GM12878 (cell line): ENCODE measurements around the gene OLIG2.

ENCODE experiments used
- ATF7 ChIP-seq: fragments of 450-650 bp; IDR thresholded peaks from 2 replicates; pipeline ENCODE4 v1.6.1; 2016; ENCODE audit warnings: low read depth, mild to moderate bottlenecking
- BACH1 ChIP-seq: fragments of 450-650 bp; IDR thresholded peaks from 2 replicates; pipeline ENCODE4 v1.6.1; 2017; ENCODE audit warnings: mild to moderate bottlenecking, borderline replicate concordance
- CEBPB ChIP-seq, 2 experiments: fragments of 150-350 bp in 1 of 2; IDR thresholded peaks; 2 replicates each; pipeline ENCODE4 v1.6.1; 2012 to 2014; ENCODE audit warnings: low read depth in 2 of 2, low read length in 2 of 2, borderline replicate concordance in 1 of 2, inconsistent platforms in 1 of 2
- DPF2 ChIP-seq: fragments of 450-650 bp; IDR thresholded peaks from 2 replicates; pipeline ENCODE4 v1.6.1; 2017; ENCODE audit warnings: mild to moderate bottlenecking
- FOXK2 ChIP-seq: fragments of 450-650 bp; IDR thresholded peaks from 2 replicates; pipeline ENCODE4 v1.6.1; 2017; ENCODE audit warnings: mild to moderate bottlenecking, moderate library complexity
- MEF2A ChIP-seq: IDR thresholded peaks from 2 replicates; pipeline ENCODE4 v1.6.1; 2011; ENCODE audit warnings: low read depth, mild to moderate bottlenecking, low read length, moderate library complexity; ENCODE audit not compliant: insufficient read depth
- POLR2AphosphoS5 ChIP-seq: IDR thresholded peaks from 2 replicates; pipeline ENCODE4 v1.6.1; 2011; ENCODE audit warnings: mild to moderate bottlenecking, low read length, inconsistent platforms
- TF ChIP-seq, protein P1 (sequence below), 3 experiments: IDR thresholded peaks in 2 of 3; conservative IDR thresholded peaks in 1 of 3; 2 replicates each; pipeline ENCODE4 v1.5.1; 2011; ENCODE audit warnings: low read depth in 3 of 3, low read length in 3 of 3, mild to moderate bottlenecking in 3 of 3, control low read depth in 2 of 3, moderate library complexity in 2 of 3, inconsistent platforms in 1 of 3, mixed read lengths in 1 of 3; ENCODE audit not compliant: control insufficient read depth in 2 of 3, insufficient read depth in 1 of 3; ENCODE audit errors: extremely low read depth in 1 of 3
- TF ChIP-seq, protein P2 (sequence below): fragments of 450-650 bp; IDR thresholded peaks from 2 replicates; pipeline ENCODE4 v1.6.1; 2016; ENCODE audit warnings: mild to moderate bottlenecking, moderate library complexity, borderline replicate concordance
- TF ChIP-seq, protein P3 (sequence below): fragments of 450-650 bp; IDR thresholded peaks from 2 replicates; pipeline ENCODE4 v1.6.1; 2017; ENCODE audit warnings: mild to moderate bottlenecking, moderate library complexity

DNA sequence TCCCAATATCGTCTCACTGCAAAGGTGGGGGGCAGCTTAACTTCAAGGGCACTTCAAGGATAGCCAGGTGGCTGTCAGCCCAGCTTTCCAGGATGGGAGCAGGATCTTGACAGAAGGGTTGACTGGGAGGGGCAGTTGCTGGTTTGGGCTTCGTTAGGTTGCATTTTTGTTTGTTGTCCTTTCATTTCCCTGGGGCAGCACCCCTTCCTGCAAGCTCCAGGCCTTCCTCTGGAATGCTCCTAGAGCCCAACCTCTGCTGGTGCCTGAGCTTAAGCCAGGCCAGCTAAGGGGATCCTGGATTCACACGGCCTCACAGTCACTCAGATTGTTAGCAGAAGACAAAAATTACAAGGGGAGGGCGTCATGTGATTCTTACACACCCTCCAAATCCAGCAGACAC lies 4.1 kb upstream of the OLIG2 start:
- TF ChIP-seq FOXK2 (no peak), ATF7 (no peak), MEF2A (no peak), DPF2 (no peak), CEBPB (IDR thresholded peaks at IDR 0.05; ENCODE audit: borderline replicate concordance in 1 of 2, low read depth in 2 of 2, low read length in 2 of 2) (no peak), POLR2AphosphoS5 (no peak), BACH1 (no peak)
- TF ChIP-seq, protein P1, sequence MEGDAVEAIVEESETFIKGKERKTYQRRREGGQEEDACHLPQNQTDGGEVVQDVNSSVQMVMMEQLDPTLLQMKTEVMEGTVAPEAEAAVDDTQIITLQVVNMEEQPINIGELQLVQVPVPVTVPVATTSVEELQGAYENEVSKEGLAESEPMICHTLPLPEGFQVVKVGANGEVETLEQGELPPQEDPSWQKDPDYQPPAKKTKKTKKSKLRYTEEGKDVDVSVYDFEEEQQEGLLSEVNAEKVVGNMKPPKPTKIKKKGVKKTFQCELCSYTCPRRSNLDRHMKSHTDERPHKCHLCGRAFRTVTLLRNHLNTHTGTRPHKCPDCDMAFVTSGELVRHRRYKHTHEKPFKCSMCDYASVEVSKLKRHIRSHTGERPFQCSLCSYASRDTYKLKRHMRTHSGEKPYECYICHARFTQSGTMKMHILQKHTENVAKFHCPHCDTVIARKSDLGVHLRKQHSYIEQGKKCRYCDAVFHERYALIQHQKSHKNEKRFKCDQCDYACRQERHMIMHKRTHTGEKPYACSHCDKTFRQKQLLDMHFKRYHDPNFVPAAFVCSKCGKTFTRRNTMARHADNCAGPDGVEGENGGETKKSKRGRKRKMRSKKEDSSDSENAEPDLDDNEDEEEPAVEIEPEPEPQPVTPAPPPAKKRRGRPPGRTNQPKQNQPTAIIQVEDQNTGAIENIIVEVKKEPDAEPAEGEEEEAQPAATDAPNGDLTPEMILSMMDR (IDR thresholded peaks at IDR 0.05 in 2 of 3, conservative IDR thresholded peaks at IDR 0.05 in 1 of 3; ENCODE audit: control insufficient read depth in 2 of 3, extremely low read depth in 1 of 3, insufficient read depth in 1 of 3, low read depth in 3 of 3, low read length in 3 of 3), result no peak
- TF ChIP-seq, protein P2, sequence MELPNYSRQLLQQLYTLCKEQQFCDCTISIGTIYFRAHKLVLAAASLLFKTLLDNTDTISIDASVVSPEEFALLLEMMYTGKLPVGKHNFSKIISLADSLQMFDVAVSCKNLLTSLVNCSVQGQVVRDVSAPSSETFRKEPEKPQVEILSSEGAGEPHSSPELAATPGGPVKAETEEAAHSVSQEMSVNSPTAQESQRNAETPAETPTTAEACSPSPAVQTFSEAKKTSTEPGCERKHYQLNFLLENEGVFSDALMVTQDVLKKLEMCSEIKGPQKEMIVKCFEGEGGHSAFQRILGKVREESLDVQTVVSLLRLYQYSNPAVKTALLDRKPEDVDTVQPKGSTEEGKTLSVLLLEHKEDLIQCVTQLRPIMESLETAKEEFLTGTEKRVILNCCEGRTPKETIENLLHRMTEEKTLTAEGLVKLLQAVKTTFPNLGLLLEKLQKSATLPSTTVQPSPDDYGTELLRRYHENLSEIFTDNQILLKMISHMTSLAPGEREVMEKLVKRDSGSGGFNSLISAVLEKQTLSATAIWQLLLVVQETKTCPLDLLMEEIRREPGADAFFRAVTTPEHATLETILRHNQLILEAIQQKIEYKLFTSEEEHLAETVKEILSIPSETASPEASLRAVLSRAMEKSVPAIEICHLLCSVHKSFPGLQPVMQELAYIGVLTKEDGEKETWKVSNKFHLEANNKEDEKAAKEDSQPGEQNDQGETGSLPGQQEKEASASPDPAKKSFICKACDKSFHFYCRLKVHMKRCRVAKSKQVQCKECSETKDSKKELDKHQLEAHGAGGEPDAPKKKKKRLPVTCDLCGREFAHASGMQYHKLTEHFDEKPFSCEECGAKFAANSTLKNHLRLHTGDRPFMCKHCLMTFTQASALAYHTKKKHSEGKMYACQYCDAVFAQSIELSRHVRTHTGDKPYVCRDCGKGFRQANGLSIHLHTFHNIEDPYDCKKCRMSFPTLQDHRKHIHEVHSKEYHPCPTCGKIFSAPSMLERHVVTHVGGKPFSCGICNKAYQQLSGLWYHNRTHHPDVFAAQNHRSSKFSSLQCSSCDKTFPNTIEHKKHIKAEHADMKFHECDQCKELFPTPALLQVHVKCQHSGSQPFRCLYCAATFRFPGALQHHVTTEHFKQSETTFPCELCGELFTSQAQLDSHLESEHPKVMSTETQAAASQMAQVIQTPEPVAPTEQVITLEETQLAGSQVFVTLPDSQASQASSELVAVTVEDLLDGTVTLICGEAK, result no peak
- TF ChIP-seq, protein P3, sequence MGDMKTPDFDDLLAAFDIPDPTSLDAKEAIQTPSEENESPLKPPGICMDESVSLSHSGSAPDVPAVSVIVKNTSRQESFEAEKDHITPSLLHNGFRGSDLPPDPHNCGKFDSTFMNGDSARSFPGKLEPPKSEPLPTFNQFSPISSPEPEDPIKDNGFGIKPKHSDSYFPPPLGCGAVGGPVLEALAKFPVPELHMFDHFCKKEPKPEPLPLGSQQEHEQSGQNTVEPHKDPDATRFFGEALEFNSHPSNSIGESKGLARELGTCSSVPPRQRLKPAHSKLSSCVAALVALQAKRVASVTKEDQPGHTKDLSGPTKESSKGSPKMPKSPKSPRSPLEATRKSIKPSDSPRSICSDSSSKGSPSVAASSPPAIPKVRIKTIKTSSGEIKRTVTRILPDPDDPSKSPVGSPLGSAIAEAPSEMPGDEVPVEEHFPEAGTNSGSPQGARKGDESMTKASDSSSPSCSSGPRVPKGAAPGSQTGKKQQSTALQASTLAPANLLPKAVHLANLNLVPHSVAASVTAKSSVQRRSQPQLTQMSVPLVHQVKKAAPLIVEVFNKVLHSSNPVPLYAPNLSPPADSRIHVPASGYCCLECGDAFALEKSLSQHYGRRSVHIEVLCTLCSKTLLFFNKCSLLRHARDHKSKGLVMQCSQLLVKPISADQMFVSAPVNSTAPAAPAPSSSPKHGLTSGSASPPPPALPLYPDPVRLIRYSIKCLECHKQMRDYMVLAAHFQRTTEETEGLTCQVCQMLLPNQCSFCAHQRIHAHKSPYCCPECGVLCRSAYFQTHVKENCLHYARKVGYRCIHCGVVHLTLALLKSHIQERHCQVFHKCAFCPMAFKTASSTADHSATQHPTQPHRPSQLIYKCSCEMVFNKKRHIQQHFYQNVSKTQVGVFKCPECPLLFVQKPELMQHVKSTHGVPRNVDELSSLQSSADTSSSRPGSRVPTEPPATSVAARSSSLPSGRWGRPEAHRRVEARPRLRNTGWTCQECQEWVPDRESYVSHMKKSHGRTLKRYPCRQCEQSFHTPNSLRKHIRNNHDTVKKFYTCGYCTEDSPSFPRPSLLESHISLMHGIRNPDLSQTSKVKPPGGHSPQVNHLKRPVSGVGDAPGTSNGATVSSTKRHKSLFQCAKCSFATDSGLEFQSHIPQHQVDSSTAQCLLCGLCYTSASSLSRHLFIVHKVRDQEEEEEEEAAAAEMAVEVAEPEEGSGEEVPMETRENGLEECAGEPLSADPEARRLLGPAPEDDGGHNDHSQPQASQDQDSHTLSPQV, result no peak
